ENCODE data around the gene RAD18.
A peak's percentile ranks its signal among the peaks of the same experiment; 100 is the strongest.

Gene RAD18, protein sequence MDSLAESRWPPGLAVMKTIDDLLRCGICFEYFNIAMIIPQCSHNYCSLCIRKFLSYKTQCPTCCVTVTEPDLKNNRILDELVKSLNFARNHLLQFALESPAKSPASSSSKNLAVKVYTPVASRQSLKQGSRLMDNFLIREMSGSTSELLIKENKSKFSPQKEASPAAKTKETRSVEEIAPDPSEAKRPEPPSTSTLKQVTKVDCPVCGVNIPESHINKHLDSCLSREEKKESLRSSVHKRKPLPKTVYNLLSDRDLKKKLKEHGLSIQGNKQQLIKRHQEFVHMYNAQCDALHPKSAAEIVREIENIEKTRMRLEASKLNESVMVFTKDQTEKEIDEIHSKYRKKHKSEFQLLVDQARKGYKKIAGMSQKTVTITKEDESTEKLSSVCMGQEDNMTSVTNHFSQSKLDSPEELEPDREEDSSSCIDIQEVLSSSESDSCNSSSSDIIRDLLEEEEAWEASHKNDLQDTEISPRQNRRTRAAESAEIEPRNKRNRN

GRCh38 chr3:8963137-8963853 lies at the start of gene RAD18:
Gene RAD18 (minus strand): TSS chr3:8963472. CDS start chr3:8963385, 87 bp downstream.
- DNase-seq (ENCODE audit: low spot score): peak; percentile 82

- no peak for DNase-seq (ENCODE audit: low spot score)
Measured at GRCh38 chr3:9012521-9012920, 49.2 kb upstream of the RAD18 start.

GRCh38 chr3:9009976-9010545 lies 46.8 kb upstream of the RAD18 start:
- DNase-seq (ENCODE audit: low spot score): no peak

DNA sequence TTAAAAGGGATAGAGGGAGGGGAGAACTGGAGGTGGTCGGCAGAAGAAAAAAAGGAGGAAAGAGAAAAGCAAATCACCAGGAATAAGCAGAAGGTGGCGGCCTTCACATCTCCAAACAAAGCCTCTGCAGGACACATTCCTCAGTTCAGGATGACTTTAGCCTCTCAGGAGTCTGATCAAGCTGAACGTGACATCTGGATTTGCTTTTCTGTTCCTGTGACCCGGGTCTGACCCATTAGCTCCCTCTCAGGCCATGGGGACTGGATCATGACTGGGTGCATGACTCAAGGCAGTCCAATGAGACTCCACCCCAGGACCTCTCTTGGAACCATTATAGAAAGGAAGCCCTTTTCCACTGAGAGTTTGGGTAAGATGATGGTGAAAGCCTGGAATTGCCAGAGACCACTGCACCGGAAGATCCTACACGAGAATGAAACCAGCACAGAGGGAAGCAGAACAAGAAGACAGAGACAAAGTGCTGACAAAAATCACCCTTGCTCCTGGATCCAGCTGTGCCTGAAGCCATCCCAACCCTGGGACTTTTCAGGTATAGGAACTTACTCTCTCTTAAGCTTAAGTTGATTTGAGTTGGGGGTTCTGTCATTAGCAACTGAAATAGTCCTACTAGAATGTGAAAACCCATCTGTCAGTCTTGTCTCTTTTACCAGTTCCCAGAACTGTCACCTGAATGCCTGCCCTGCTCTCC lies 45.4 kb upstream of the RAD18 start:
- DNase-seq (ENCODE audit: low spot score): no peak

DNA sequence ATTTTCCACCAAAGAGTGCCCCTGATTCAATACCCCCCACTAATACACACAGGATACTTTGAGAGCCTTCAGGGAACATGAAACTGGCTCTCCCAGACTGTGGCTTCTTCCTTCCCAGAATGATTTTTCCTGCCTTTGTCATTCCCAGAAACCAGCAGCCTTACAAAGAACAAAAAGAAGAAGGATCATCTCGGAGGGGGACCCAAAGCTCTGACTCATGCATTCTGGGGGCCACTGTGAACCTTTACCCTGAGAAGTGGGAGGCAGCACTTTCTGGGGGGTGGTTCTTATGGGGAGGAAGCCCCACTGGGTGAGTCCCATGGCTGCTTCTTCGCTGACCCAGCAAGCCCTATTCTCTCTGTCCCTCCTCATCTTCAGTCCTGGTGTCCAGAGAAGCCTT lies 44.7 kb upstream of the RAD18 start:
- no peak for DNase-seq (ENCODE audit: low spot score)

GRCh38 chr3:9007213-9007612 lies 43.9 kb upstream of the RAD18 start:
- DNase-seq (ENCODE audit: low spot score): no peak

DNA sequence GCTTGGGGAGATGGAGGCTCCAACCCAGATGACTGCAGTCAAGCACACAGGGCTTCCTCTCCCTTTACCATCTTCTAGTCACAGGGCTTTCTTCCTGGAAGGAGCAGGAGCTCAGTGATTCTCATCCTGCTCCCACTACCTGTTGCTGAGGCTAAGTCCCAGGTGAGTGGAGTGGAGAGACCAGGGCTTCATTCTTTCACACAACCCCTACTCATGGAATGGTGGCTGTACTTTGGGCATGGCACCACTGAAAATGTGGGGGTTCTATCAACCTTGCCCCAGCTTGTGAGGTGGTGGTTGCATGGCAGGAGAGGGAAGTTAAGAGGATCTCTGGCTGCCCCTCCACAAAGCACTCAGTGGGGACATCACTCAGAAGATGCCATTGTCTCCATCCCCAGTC lies 36.8 kb upstream of the RAD18 start:
- DNase-seq (ENCODE audit: low spot score): no peak

- no peak for DNase-seq (ENCODE audit: low spot score)
Measured at GRCh38 chr3:8997151-8997550, 33.9 kb upstream of the RAD18 start.

DNA sequence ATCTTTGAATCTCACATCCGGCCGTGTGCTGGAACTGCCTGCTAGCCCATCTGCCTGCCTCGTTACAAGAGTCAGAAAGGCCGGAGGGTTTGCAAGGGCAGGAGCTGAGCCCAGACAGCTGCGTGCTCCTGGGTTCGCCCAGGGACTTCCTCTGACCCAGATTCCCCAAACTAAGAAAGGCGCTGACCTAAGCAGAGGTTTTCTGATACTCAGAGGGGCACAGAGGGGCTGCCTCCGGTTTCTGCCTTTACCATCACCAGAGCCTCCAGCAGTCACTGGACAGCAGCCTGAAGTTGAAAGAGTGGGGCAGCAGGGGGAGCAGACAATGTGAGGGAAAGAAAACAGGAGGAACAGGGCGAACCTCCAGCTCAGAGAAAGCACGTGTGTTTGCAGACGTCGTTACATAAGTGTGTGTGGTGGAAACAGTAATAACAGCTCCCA lies 33.4 kb upstream of the RAD18 start:
- DNase-seq (ENCODE audit: low spot score): peak; percentile 63

- no peak for DNase-seq (ENCODE audit: low spot score)
Measured at GRCh38 chr3:8996216-8996615, 32.9 kb upstream of the RAD18 start.

GRCh38 chr3:8994226-8994625 lies 31.0 kb upstream of the RAD18 start:
- no peak for DNase-seq (ENCODE audit: low spot score)

- DNase-seq (ENCODE audit: low spot score): no peak
Measured at GRCh38 chr3:8993331-8993730, 30.1 kb upstream of the RAD18 start.

GRCh38 chr3:8992854-8993253 lies 29.6 kb upstream of the RAD18 start:
- DNase-seq (ENCODE audit: low spot score): no peak

DNA sequence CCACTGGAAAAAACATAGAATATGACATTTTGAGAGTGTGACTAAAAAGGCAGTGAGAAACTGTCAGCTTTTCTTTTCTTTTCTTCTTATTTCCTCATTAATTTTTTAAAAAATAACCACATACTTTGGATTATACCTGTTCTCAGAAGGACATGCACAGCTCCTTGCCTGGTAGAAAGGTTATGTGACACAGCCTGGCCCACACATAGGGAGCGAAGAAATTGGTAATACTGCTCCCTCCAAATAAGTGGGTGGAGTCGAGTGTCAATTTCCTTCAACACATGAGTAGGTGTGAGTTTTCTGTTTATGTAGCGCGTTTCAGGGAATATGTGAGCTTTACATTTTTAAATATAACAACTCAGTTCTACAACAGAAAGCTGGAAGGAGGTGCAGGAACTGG lies 28.9 kb upstream of the RAD18 start:
- no peak for DNase-seq (ENCODE audit: low spot score)

GRCh38 chr3:8990266-8991215 lies 27.3 kb upstream of the RAD18 start:
- DNase-seq (ENCODE audit: low spot score): no peak

- DNase-seq (ENCODE audit: low spot score): no peak
Measured at GRCh38 chr3:8988791-8989558, 25.7 kb upstream of the RAD18 start.

DNA sequence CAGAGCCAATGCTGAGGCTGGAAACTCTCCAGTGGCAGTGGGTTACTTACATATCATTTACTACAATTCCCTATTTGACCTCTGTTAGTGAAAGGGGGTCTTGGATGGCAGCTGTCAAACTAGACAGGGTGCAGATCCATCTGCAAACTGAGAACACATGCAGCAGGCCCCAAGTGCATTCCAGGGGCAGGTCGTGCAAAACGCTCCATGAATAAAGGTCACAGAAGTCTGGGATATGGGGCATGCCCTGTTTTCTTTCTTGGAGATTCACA lies 25.0 kb upstream of the RAD18 start:
- no peak for DNase-seq (ENCODE audit: low spot score)

GRCh38 chr3:8987645-8988383 lies 24.5 kb upstream of the RAD18 start:
- peak; percentile 60 for DNase-seq (ENCODE audit: low spot score)

DNA sequence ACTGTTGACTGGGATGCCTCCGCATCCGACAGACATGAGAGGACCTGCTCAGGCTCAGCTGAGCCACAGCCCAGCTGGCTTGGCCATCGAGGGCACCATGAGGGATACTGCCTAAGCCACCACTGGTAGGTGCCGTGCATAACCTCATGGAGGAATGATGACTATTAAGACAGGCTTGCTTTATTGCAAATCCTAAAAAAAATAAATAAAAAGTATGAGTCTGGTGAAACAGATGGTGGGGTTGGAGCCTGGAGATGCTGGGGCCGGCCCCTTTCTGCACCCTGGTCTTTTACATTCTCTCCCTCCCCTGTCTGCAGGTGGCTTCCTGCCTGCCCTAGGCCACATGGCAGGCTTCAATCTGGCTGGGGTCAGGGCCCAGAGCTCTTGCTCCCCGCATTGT lies 24.0 kb upstream of the RAD18 start:
- no peak for DNase-seq (ENCODE audit: low spot score)

- DNase-seq (ENCODE audit: low spot score): no peak
Measured at GRCh38 chr3:8986741-8987140, 23.5 kb upstream of the RAD18 start.
